Astrocyte (in vitro differentiated cells and primary cell): ENCODE measurements around the gene CCDC102A. TPM values are rescaled to one million over a fixed set of nuclear protein-coding genes. Genes with fewer than 3 reads are reported as not detected.

ENCODE experiments used
- DNase-seq: peaks from one replicate; pipeline ENCODE4 v3.0.0-alpha.2; 2010; ENCODE audit warnings: low read depth
- FAIRE-seq: peaks from 2 replicates; lab custom pipeline; 2011; peaks lifted over from hg19 to GRCh38; lab: Jason Lieb, UNC
- H2AFZ ChIP-seq: 2 replicates; pipeline ENCODE4 v1.6.0; 2012; ENCODE audit warnings: low read depth, low read length, inconsistent platforms
- H3K27ac ChIP-seq: 2 replicates; pipeline ENCODE4 v1.5.1; 2011; ENCODE audit warnings: low read depth, low read length, inconsistent platforms
- H3K27me3 ChIP-seq: 2 replicates; pipeline ENCODE4 v1.6.0; 2011; ENCODE audit warnings: low read length, inconsistent platforms; ENCODE audit not compliant: insufficient read depth
- H3K36me3 ChIP-seq: 2 replicates; pipeline ENCODE4 v1.5.1; 2011; ENCODE audit warnings: low read length, inconsistent platforms; ENCODE audit not compliant: insufficient read depth
- H3K4me1 ChIP-seq: 2 replicates; pipeline ENCODE4 v1.5.1; 2011; ENCODE audit warnings: low read length, inconsistent platforms; ENCODE audit not compliant: insufficient read depth
- H3K4me2 ChIP-seq: 2 replicates; pipeline ENCODE4 v1.6.0; 2012; ENCODE audit warnings: low read length, inconsistent platforms
- H3K4me3 ChIP-seq: 2 replicates; pipeline ENCODE4 v1.5.1; 2011; ENCODE audit warnings: low read depth, mild to moderate bottlenecking, low read length, inconsistent platforms; ENCODE audit not compliant: insufficient read depth
- H3K79me2 ChIP-seq: 2 replicates; pipeline ENCODE4 v1.6.0; 2012; ENCODE audit warnings: mild to moderate bottlenecking, low read length, inconsistent platforms; ENCODE audit not compliant: insufficient read depth
- H3K9ac ChIP-seq: 2 replicates; pipeline ENCODE4 v1.6.0; 2012; ENCODE audit warnings: mild to moderate bottlenecking, low read length, inconsistent platforms
- H3K9me3 ChIP-seq: 2 replicates; pipeline ENCODE4 v1.5.1; 2012; ENCODE audit warnings: low read depth, mild to moderate bottlenecking, low read length, inconsistent platforms; ENCODE audit not compliant: insufficient read depth
- H4K20me1 ChIP-seq: 2 replicates; pipeline ENCODE4 v1.6.0; 2012; ENCODE audit warnings: low read length, inconsistent platforms; ENCODE audit not compliant: insufficient read depth
- H3K27ac Mint-ChIP-seq: one replicate; pipeline ENCODE4 v1.8.0; 2021; ENCODE audit warnings: mild to moderate bottlenecking, mixed read lengths; ENCODE audit not compliant: unreplicated experiment
- H3K27me3 Mint-ChIP-seq: one replicate; pipeline ENCODE4 v1.8.0; 2021; ENCODE audit warnings: low read depth, mixed read lengths; ENCODE audit not compliant: unreplicated experiment
- H3K36me3 Mint-ChIP-seq: one replicate; pipeline ENCODE4 v1.8.0; 2021; ENCODE audit warnings: low read depth, mixed read lengths; ENCODE audit not compliant: unreplicated experiment
- H3K4me1 Mint-ChIP-seq: one replicate; pipeline ENCODE4 v1.8.0; 2021; ENCODE audit warnings: low read depth, mixed read lengths; ENCODE audit not compliant: unreplicated experiment
- H3K4me3 Mint-ChIP-seq: one replicate; pipeline ENCODE4 v1.8.0; 2021; ENCODE audit warnings: mild to moderate bottlenecking, moderate library complexity, mixed read lengths; ENCODE audit not compliant: unreplicated experiment
- H3K9me3 Mint-ChIP-seq: one replicate; pipeline ENCODE4 v1.8.0; 2021; ENCODE audit warnings: mild to moderate bottlenecking, mixed read lengths; ENCODE audit not compliant: unreplicated experiment
- CTCF ChIP-seq: IDR thresholded peaks from 2 replicates; pipeline ENCODE4 v1.5.1; 2011; ENCODE audit warnings: low read depth, mild to moderate bottlenecking, inconsistent platforms, low read length, moderate library complexity; ENCODE audit not compliant: insufficient read depth
- EZH2 ChIP-seq: IDR thresholded peaks from 2 replicates; pipeline ENCODE4 v1.6.1; 2012; ENCODE audit warnings: mild to moderate bottlenecking, low read length, inconsistent platforms; ENCODE audit not compliant: insufficient read depth
- total RNA-seq: library from RNA; stranded (reverse); gene quantifications from 2 replicates; pipeline ENCODE4 v1.2.1, GENCODE V29; 2021

Gene CCDC102A
- total RNA-seq, 1 donor from 2014 or later: 8.8 TPM

DNA sequence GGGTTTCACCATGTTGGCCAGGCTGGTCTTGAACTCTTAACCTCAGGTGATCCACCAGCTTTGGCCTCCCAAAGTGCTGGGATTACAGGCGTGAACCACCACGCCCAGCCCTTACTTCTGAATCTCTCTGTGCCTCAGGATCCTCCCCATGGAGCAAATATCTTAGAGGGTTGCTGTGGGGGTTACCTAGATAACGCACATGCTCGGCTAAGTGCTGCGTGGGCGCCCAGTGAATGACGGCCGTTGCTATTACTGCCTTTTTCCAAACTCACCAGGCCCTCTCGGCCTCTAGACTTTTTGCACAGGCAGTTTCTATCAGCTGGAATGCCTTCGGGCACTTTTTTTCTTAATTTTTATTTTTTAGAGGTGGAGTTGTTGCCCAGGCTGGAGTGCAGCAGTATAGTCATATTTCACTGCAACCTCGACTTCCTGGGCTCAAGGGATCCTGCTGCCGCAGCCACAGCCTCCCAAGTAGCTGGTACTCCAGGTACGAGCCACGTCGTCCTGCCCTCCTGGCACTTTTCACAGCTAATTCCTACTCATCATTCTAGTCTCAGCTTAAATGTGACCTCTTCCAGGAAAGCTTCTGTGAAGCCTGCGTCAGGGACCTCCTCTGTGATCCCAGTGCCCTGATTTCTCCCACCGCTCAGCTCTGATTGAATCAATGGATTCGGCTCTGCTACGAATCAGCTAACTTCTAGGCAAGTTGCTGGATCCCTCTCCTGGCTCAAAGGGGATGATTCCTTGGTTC, 8.6 kb downstream of the CCDC102A start:
- Histone ChIP-seq H3K4me1 (peaks cover 18% of the 10 kb centered on the region), H3K36me3 (no peaks in the 10 kb centered on the region), H3K27me3 (no peaks in the 10 kb centered on the region), H4K20me1 (peaks cover 20% of the 10 kb centered on the region), H2AFZ (no peak overlapping the region), H3K4me2 (no peak overlapping the region), H3K9me3 (no peaks in the 10 kb centered on the region), H3K27ac (no peak overlapping the region), H3K79me2 (peaks cover 7% of the 10 kb centered on the region), H3K4me3 (no peak overlapping the region), H3K9ac (no peak overlapping the region)
- TF ChIP-seq CTCF (no peak), EZH2 (no peak)
- no peak overlapping the region for H3K4me3 Mint-ChIP-seq
- H3K27ac Mint-ChIP-seq: no peak overlapping the region
- FAIRE-seq: no peak
- no peak for DNase-seq
- peaks cover 9% of the 10 kb centered on the region for H3K9me3 Mint-ChIP-seq
- peaks cover 4% of the 10 kb centered on the region for H3K36me3 Mint-ChIP-seq
- peaks cover 30% of the 10 kb centered on the region for H3K4me1 Mint-ChIP-seq
- H3K27me3 Mint-ChIP-seq: peaks cover 17% of the 10 kb centered on the region

- Histone ChIP-seq H3K9ac (no peak overlapping the region), H2AFZ (no peak overlapping the region), H3K27ac (no peak overlapping the region), H3K36me3 (no peaks in the 10 kb centered on the region), H3K27me3 (no peaks in the 10 kb centered on the region), H3K79me2 (no peaks in the 10 kb centered on the region), H3K4me3 (no peak overlapping the region), H4K20me1 (peaks cover 14% of the 10 kb centered on the region), H3K4me2 (no peak overlapping the region), H3K9me3 (no peaks in the 10 kb centered on the region), H3K4me1 (peaks cover 12% of the 10 kb centered on the region)
- peaks cover 9% of the 10 kb centered on the region for H3K9me3 Mint-ChIP-seq
- no peak overlapping the region for H3K4me3 Mint-ChIP-seq
- DNase-seq: no peak
- H3K4me1 Mint-ChIP-seq: peaks cover 25% of the 10 kb centered on the region
- H3K36me3 Mint-ChIP-seq: peaks cover 5% of the 10 kb centered on the region
- TF ChIP-seq CTCF: no peak
- no peak for TF ChIP-seq EZH2
- no peak for FAIRE-seq
- no peak overlapping the region for H3K27ac Mint-ChIP-seq
- peaks cover 25% of the 10 kb centered on the region for H3K27me3 Mint-ChIP-seq
Observed at GRCh38 chr16:57527027-57527426, 9.3 kb downstream of the CCDC102A start.

- no peak overlapping the region for H3K4me2 ChIP-seq
- FAIRE-seq: no peak
- no peaks in the 10 kb centered on the region for H3K27me3 ChIP-seq
- peaks cover 9% of the 10 kb centered on the region for H3K9me3 Mint-ChIP-seq
- no peak for TF ChIP-seq CTCF
- TF ChIP-seq EZH2: no peak
- H3K4me3 ChIP-seq: no peak overlapping the region
- H3K27ac Mint-ChIP-seq: no peak overlapping the region
- no peak overlapping the region for H3K27ac ChIP-seq
- H3K79me2 ChIP-seq: no peaks in the 10 kb centered on the region
- peaks cover 12% of the 10 kb centered on the region for H4K20me1 ChIP-seq
- H3K4me3 Mint-ChIP-seq: no peak overlapping the region
- H3K9me3 ChIP-seq: no peaks in the 10 kb centered on the region
- no peak for DNase-seq
- peaks cover 6% of the 10 kb centered on the region for H3K36me3 Mint-ChIP-seq
- peaks cover 26% of the 10 kb centered on the region for H3K27me3 Mint-ChIP-seq
- no peaks in the 10 kb centered on the region for H3K36me3 ChIP-seq
- H3K9ac ChIP-seq: no peak overlapping the region
- no peak overlapping the region for H2AFZ ChIP-seq
- peaks cover 20% of the 10 kb centered on the region for H3K4me1 Mint-ChIP-seq
- H3K4me1 ChIP-seq: peaks cover 12% of the 10 kb centered on the region
Observed at GRCh38 chr16:57526498-57526897, 9.9 kb downstream of the CCDC102A start.
